Mucosa of descending colon (tissue), 3 donors: Measurements from ENCODE around the gene TOMM22. TPM values are rescaled to one million over a fixed set of nuclear protein-coding genes. Genes with fewer than 3 reads are reported as not detected.
A peak's percentile ranks its signal among the peaks of the same experiment; 100 is the strongest.

ENCODE experiments used
- ATAC-seq: fragments of 200-7000 bp; cut with Tn5 transposase; one replicate; pipeline ENCODE4 v1.9.1; 2020; ENCODE audit warnings: mild to moderate bottlenecking, moderate library complexity
- DNase-seq, 3 donors: peaks; one replicate each; pipeline ENCODE4 v3.0.0-alpha.2; 2020
- H3K36me3 ChIP-seq: fragments of 200-600 bp; one replicate; pipeline ENCODE4 v1.8.0; 2021; ENCODE audit warnings: low read depth, mild to moderate bottlenecking
- H3K4me1 ChIP-seq: fragments of 200-600 bp; one replicate; pipeline ENCODE4 v1.8.0; 2021; ENCODE audit warnings: low read depth, mild to moderate bottlenecking
- H3K4me3 ChIP-seq: fragments of 200-600 bp; one replicate; pipeline ENCODE4 v1.8.0; 2021; ENCODE audit warnings: mild to moderate bottlenecking
- H3K9me3 ChIP-seq: fragments of 200-600 bp; one replicate; pipeline ENCODE4 v1.8.0; 2021; ENCODE audit warnings: mild to moderate bottlenecking
- intact Hi-C, 2 donors: fragments of 100-400 bp; cut with DNase I in 1 of 2; cut with micrococcal nuclease in 1 of 2; formaldehyde crosslinking; loops; one replicate each; pipeline versions ENCODE4 v1.11.0 to v1.11.1; 2022; cut with DNase I, micrococcal nuclease
- total RNA-seq, 3 donors: library from RNA; stranded (reverse); fragmentation: NEBNext Ultra II Directional in 2 of 3; extraction: Animal tissue kit (Norgen Biotek cat#: 25700) in 2 of 3; gene quantifications; one replicate each; pipeline versions ENCODE4 v1.2.1 to v1.2.4, GENCODE V29; 2021 to 2023
- TF ChIP-seq, protein P1 (sequence below): fragments of 200-600 bp; IDR thresholded peaks from one replicate; pipeline ENCODE4 v1.8.0; 2022; ENCODE audit warnings: antibody characterized with exemption, mild to moderate bottlenecking
- donor health status: DM: no; HTN: no; CAD: no; lungs with moderate emphysema.
- donor health status: DM: no; HTN: no; CAD: no.
- donor health status: DM: no; HTN: yes; CAD: no.

TOMM22 gene
- total RNA-seq, 3 donors from 2014 or later = 64.5 to 84.4 (median 72.4) TPM

DNA sequence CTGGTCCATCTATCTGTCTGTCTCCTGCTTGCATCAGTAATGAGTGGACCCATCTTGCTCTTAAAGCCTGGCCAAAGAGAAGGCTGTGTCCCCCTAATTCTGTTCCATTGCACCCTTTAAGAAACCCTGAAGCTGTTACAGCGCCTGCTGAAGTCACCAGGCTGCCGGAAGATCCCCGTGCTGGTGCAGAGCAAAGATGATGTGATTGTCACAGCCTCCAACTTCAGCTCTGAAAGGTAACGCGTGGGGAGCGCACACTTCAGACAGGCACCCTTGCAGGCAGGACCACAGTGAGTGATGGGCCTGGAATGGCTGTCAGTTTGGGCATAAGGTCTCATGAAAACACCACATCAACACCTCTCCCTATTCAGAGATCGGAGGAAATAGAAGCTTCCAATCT, 42.4 kb downstream of the TOMM22 start:
- ATAC-seq (no peak), DNase-seq (peak in 1 of 3 donors; percentile 12)
- TF ChIP-seq, protein P1, sequence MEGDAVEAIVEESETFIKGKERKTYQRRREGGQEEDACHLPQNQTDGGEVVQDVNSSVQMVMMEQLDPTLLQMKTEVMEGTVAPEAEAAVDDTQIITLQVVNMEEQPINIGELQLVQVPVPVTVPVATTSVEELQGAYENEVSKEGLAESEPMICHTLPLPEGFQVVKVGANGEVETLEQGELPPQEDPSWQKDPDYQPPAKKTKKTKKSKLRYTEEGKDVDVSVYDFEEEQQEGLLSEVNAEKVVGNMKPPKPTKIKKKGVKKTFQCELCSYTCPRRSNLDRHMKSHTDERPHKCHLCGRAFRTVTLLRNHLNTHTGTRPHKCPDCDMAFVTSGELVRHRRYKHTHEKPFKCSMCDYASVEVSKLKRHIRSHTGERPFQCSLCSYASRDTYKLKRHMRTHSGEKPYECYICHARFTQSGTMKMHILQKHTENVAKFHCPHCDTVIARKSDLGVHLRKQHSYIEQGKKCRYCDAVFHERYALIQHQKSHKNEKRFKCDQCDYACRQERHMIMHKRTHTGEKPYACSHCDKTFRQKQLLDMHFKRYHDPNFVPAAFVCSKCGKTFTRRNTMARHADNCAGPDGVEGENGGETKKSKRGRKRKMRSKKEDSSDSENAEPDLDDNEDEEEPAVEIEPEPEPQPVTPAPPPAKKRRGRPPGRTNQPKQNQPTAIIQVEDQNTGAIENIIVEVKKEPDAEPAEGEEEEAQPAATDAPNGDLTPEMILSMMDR = no peak
- intact Hi-C loops = no loop called here
- peaks cover 3% of the 10 kb centered on the region for H3K36me3 ChIP-seq
- H3K9me3 ChIP-seq = no peaks in the 10 kb centered on the region
- H3K4me3 ChIP-seq = no peak overlapping the region
- H3K4me1 ChIP-seq = no peaks in the 10 kb centered on the region

DNA sequence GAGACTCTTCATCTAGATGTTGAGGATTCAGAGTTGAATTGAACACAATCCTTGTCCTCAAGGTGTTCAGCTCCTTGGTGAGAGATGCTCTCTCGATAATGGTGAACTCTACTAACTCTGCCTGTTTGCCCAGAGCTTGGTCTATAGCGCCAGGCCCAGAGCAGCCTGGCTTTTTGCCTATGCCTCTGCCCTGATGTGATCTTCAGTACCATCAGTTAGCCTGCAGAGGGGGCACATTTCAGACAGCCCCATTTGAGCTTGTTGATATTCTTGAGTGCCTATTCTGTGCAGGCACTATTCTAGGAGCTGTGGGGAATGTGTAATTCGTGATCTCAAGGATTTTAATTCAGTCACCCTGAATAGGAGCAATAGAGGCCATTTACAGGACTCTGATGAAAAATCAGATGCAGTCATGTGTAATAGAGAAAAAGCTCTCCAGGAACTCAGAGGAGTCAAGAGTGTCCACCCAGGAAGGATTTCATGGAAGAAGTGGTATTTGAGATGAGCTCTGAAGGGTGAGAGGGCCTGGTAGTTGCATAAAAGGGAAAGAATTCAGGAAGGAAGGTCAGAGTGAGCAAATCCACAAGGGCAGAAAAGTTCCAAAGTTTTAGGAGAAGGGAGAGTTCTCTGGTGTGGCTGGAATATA, 43.3 kb downstream of the TOMM22 start:
- Histone ChIP-seq H3K9me3 (no peaks in the 10 kb centered on the region), H3K36me3 (peaks cover 8% of the 10 kb centered on the region), H3K4me1 (no peaks in the 10 kb centered on the region), H3K4me3 (no peak overlapping the region)
- ATAC-seq (peak; percentile 72), DNase-seq (peak in 1 of 3 donors; percentile 10)
- intact Hi-C loops = no loop called here
- TF ChIP-seq, protein P1 = no peak

DNA sequence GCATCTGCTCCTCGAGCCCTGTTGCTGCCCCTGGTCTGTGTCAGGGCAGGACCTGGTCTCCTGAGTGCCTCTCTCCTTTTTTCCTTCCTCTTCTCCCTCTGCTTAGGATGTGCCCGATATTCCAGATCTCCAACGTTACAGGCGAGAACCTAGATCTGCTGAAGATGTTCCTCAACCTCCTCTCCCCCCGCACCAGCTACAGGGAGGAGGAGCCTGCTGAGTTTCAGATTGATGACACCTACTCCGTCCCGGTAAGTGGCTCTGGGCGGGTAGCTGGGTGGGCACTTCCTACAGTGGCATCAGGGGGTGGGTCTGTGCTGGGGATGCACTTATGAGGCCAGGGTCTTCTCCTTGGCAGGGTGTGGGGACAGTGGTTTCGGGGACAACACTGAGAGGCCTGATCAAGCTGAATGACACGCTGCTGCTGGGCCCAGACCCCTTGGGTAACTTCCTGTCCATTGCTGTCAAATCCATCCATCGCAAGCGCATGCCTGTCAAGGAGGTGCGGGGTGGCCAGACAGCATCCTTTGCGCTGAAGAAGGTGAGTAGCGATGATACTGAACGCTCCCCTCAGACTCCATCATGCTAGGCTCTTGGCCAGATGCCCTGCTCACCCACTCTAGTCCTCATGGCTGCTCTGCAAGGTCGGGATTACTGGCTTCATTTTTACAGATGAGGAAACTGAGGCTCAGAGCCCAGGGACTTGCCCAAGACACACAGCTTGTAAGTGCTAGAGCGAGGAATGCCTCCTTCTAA, 44.3 kb downstream of the TOMM22 start:
- TF ChIP-seq, protein P1 = no peak
- Histone ChIP-seq H3K36me3 (peaks cover 8% of the 10 kb centered on the region), H3K4me3 (no peak overlapping the region), H3K9me3 (no peaks in the 10 kb centered on the region), H3K4me1 (no peaks in the 10 kb centered on the region)
- DNase-seq (peak in 2 of 3 donors; percentile 11 to 26), ATAC-seq (no peak)
- intact Hi-C loops = no loop called here

DNA sequence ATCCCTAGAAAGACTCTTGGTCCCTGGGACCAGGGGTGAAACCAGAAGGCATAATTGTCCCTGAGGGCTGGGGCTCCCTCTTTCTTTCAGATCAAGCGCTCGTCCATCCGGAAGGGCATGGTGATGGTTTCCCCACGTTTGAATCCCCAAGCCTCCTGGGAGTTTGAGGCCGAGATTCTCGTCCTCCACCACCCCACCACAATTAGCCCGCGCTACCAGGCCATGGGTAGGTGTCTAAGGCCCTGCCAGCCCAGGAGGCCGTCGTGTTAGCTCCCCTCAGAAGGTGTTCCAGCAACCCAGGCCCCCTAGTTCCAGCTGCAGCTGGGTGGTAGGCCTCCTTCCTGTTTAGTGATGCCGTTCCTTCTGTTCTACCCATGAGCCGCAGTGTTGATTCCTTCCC, 45.4 kb downstream of the TOMM22 start:
- intact Hi-C loops = no loop called here
- peaks cover 8% of the 10 kb centered on the region for H3K36me3 ChIP-seq
- ATAC-seq (no peak), DNase-seq (peak in 2 of 3 donors; percentile 15 to 19)
- TF ChIP-seq, protein P1 = no peak
- no peaks in the 10 kb centered on the region for H3K4me1 ChIP-seq
- no peak overlapping the region for H3K4me3 ChIP-seq
- H3K9me3 ChIP-seq = no peaks in the 10 kb centered on the region

DNA sequence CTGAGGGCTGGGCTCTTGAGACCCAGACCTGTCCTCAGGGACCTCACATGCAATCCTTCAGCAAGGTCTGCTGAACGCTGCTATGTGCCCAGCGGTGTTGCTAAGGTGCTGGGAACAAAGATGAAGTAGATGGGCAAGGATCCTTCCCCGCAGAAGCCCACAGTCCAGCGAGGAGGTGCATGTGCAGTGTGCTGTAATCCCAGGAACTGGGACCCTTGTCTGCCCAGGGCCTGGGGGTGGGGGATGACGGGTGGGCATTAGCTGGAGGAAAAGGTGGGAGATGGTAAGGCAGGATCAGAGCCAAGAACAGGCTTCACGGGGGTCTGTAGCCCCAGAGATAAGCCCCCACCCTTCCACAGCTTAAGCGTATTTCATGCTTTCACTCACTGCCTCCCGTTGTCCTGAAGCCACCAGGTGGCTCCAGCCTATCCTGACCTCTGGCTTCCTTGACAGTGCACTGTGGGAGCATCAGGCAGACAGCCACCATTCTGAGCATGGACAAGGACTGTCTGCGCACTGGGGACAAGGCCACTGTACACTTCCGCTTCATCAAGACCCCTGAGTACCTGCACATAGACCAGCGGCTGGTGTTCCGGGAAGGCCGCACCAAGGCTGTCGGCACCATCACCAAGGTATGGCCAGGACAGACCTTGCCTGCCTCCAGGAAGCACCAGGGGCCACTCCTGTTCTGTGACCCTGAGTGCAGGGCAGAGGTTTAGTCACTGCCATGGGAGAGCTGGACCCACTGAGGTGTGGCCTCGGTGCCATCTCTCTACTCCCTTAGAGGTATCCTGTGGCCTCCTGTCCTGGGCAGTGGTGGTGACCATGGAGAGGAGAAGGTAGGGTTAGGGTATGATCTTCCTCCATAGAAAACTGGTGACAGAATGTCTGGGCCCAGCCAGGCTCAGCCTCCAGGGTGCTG, 46.0 kb downstream of the TOMM22 start:
- intact Hi-C loops = no loop called here
- Histone ChIP-seq H3K4me1 (peaks cover 2% of the 10 kb centered on the region), H3K4me3 (no peak overlapping the region), H3K36me3 (peaks cover 8% of the 10 kb centered on the region), H3K9me3 (no peaks in the 10 kb centered on the region)
- peak in 2 of 3 donors; percentile 14 to 29 for DNase-seq
- ATAC-seq = no peak
- TF ChIP-seq, protein P1 = no peak
